ENCODE data around the gene LRRC26. TPM values are rescaled to one million over a fixed set of nuclear protein-coding genes. Genes with fewer than 3 reads are reported as not detected.
A peak's percentile ranks its signal among the peaks of the same experiment; 100 is the strongest.

LRRC26 gene
- total and polyA plus RNA-seq, 2 of the 13 experiments (the other 11 are each of a cell fraction or from before 2014, with no cell fraction given) = not detected

DNA sequence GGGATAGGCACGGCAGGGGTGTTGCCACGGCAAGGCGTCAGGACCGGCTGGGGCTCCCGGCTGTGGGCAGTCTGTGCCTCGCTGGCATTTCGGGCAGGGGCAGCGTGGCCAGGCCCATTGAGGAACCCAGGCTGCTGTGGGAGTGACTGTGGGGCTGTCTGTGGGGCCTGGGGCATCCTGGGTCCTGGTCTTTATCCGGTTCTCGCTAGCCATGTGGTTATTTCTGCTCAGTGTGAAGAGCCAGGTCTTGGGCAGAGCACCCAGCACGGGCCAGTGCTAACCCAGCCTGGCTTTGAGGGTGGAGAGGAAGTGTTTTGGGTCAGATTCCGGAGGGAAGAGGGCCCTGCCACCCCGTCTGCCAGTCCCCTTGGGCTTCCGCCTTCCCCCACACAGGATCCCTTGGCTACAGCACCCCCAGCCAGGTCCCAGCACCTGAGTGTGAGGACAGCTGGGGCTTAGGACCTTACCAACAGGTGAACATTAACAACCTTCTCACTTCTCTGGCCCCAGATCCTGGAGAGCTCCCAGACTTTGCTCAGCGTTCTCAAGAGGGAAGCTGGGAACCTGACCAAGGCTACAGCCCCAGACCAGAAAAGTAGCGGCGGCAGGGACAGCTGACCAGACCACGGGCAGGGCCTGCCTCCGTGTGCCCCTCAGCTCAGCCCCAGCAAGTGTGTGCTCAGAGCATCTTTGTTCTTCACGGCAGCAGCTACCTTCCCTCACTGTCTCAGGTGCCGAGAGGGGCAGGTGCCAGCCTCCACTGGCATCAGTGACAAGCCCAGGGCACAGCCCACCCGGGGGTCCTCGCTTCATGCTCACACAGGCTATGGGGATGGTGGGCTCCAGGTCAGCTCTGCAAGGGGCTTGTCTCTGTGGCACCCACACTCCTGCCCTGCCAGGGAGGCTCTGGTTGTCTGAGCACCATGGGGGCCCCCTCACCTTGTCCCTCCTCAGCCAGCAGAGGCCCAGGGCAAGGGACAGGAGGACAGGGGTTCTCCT lies 19.7 kb upstream of the LRRC26 start (continued):
- TF ChIP-seq, protein P1, sequence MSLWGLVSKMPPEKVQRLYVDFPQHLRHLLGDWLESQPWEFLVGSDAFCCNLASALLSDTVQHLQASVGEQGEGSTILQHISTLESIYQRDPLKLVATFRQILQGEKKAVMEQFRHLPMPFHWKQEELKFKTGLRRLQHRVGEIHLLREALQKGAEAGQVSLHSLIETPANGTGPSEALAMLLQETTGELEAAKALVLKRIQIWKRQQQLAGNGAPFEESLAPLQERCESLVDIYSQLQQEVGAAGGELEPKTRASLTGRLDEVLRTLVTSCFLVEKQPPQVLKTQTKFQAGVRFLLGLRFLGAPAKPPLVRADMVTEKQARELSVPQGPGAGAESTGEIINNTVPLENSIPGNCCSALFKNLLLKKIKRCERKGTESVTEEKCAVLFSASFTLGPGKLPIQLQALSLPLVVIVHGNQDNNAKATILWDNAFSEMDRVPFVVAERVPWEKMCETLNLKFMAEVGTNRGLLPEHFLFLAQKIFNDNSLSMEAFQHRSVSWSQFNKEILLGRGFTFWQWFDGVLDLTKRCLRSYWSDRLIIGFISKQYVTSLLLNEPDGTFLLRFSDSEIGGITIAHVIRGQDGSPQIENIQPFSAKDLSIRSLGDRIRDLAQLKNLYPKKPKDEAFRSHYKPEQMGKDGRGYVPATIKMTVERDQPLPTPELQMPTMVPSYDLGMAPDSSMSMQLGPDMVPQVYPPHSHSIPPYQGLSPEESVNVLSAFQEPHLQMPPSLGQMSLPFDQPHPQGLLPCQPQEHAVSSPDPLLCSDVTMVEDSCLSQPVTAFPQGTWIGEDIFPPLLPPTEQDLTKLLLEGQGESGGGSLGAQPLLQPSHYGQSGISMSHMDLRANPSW (CRISPR knock-in tag; IDR thresholded peaks at IDR 0.05; ENCODE audit: borderline replicate concordance) = 0 out of 2 replicates have a peak, but pooled peaks have one; percentile 3
- TF ChIP-seq AGO1 (IDR thresholded peaks at IDR 0.05; ENCODE audit: low read depth, low read length, poor library complexity, severe bottlenecking) (peak; percentile 36), RBFOX2 (IDR thresholded peaks at IDR 0.05; ENCODE audit: low read depth, low read length) (peak; percentile 25; the same call in 1 of the 2 replicates), MLX (CRISPR knock-in tag; IDR thresholded peaks at IDR 0.05) (no peak), ZNF574 (CRISPR knock-in tag; IDR thresholded peaks at IDR 0.05) (peak; percentile 24; the same call in 1 of the 2 replicates), ZFP62 (CRISPR knock-in tag; IDR thresholded peaks at IDR 0.05) (no peak)

Measured in HepG2 (cell line).